ENCODE measurements around the gene CHD2.
"Not testable (repeated sequence)": the region's sequence is repeated elsewhere in the genome, so short reads cannot be mapped to it uniquely, and the experiment has no call there.

Gene CHD2

GRCh38 chr15:93047621-93048425, 147.7 kb downstream of the CHD2 start:
- no peak for DNase-seq (ENCODE audit: low read depth in 1 of 2, low spot score in 1 of 2)

GRCh38 chr15:93048426-93048721, 148.2 kb downstream of the CHD2 start:
- no peak for DNase-seq (ENCODE audit: low read depth in 1 of 2, low spot score in 1 of 2)

- DNase-seq (ENCODE audit: low read depth in 1 of 2, low spot score in 1 of 2), result no peak
Measured at GRCh38 chr15:93048759-93049161, 148.6 kb downstream of the CHD2 start.

- DNase-seq (ENCODE audit: low read depth in 1 of 2, low spot score in 1 of 2), result no peak
Measured at GRCh38 chr15:93049233-93049632, 149.1 kb downstream of the CHD2 start.

GRCh38 chr15:93049914-93050578, 149.9 kb downstream of the CHD2 start:
- no peak for DNase-seq (ENCODE audit: low read depth in 1 of 2, low spot score in 1 of 2)

GRCh38 chr15:93050648-93051047, 150.5 kb downstream of the CHD2 start:
- no peak for DNase-seq (ENCODE audit: low read depth in 1 of 2, low spot score in 1 of 2)

- no peak for DNase-seq (ENCODE audit: low read depth in 1 of 2, low spot score in 1 of 2)
Measured at GRCh38 chr15:93051236-93052089, 151.3 kb downstream of the CHD2 start.

GRCh38 chr15:93052090-93052879, 152.2 kb downstream of the CHD2 start:
- DNase-seq (ENCODE audit: low read depth in 1 of 2, low spot score in 1 of 2), result no peak

- DNase-seq (ENCODE audit: low read depth in 1 of 2, low spot score in 1 of 2), result no peak
Measured at GRCh38 chr15:93055211-93055610, 155.1 kb downstream of the CHD2 start.

GRCh38 chr15:93056836-93057235, 156.7 kb downstream of the CHD2 start:
- no peak for DNase-seq (ENCODE audit: low read depth in 1 of 2, low spot score in 1 of 2)

GRCh38 chr15:93057618-93058017, 157.5 kb downstream of the CHD2 start:
- no peak for DNase-seq (ENCODE audit: low read depth in 1 of 2, low spot score in 1 of 2)

- DNase-seq (ENCODE audit: low read depth in 1 of 2, low spot score in 1 of 2), result no peak
Measured at GRCh38 chr15:93058128-93058527, 158.0 kb downstream of the CHD2 start.

- DNase-seq (ENCODE audit: low read depth in 1 of 2, low spot score in 1 of 2), result no peak
Measured at GRCh38 chr15:93058904-93059427, 158.8 kb downstream of the CHD2 start.

- no peak for DNase-seq (ENCODE audit: low read depth in 1 of 2, low spot score in 1 of 2)
Measured at GRCh38 chr15:93059442-93059841, 159.3 kb downstream of the CHD2 start.

GRCh38 chr15:93060336-93061248, 160.5 kb downstream of the CHD2 start:
- no peak for DNase-seq (ENCODE audit: low read depth in 1 of 2, low spot score in 1 of 2)

- DNase-seq (ENCODE audit: low read depth in 1 of 2, low spot score in 1 of 2), result not testable (repeated sequence)
Measured at GRCh38 chr15:93062628-93063261, 162.6 kb downstream of the CHD2 start.

- DNase-seq (ENCODE audit: low read depth in 1 of 2, low spot score in 1 of 2), result no peak
Measured at GRCh38 chr15:93063262-93063671, 163.1 kb downstream of the CHD2 start.

- no peak for DNase-seq (ENCODE audit: low read depth in 1 of 2, low spot score in 1 of 2)
Measured at GRCh38 chr15:93063796-93064690, 163.9 kb downstream of the CHD2 start.
